Kidney glomerular epithelial cell (primary cell): Measurements from ENCODE around the gene PTH2.
"Not testable (repeated sequence)": the region's sequence is repeated elsewhere in the genome, so short reads cannot be mapped to it uniquely, and the experiment has no call there.

ENCODE experiments used
- DNase-seq: peaks from one replicate; lab custom pipeline; 2025; lab: John Stamatoyannopoulos, UW

PTH2 gene, protein sequence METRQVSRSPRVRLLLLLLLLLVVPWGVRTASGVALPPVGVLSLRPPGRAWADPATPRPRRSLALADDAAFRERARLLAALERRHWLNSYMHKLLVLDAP

GRCh38 chr19:49423071-49423984 is at the start of gene PTH2:
PTH2 (minus strand) TSS chr19:49423441; CDS start chr19:49423339, 102 bp downstream.
- DNase-seq = no peak

- no peak for DNase-seq
Observed at GRCh38 chr19:49472936-49473335, 49.7 kb upstream of the PTH2 start.

- no peak for DNase-seq
Observed at GRCh38 chr19:49470615-49470978, 47.4 kb upstream of the PTH2 start.

DNA sequence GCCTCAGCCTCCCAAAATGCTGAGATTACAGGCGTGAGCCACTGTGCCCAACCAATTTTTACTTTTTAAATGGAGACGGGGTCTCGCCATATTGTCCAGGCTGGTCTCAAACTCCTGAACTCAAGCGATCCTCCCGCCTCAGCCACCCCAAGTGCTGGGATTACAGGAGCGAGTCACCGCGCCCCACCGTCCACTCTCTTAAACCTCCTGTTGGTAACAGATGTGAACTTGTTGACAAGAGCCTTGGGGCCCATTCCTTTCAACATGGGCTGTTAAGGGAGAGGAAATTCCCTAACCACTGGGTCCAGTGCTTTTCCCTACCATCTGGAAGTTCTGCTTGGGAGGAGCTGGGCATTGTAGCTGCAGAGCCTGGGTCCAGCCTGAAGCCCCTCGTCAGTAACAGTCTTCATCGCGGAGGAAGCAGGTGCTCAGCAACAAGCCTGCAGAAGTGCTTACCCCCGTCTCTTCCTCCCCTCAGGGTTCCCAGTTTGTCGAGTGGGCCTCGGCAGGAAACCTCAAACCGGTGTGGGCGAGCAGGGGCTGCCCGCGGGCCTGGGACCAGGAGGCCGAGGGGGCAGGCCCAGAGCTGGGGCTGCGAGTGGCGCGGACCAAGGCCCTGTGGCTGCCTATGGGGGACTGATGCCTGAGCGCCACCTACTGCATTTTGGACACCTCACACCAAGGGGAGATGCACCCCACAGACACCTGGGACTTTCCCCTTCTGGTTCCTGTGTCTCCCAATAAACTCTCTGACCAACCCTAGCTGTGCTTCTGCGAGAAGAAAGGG is 46.8 kb upstream of the PTH2 start:
- no peak for DNase-seq

DNA sequence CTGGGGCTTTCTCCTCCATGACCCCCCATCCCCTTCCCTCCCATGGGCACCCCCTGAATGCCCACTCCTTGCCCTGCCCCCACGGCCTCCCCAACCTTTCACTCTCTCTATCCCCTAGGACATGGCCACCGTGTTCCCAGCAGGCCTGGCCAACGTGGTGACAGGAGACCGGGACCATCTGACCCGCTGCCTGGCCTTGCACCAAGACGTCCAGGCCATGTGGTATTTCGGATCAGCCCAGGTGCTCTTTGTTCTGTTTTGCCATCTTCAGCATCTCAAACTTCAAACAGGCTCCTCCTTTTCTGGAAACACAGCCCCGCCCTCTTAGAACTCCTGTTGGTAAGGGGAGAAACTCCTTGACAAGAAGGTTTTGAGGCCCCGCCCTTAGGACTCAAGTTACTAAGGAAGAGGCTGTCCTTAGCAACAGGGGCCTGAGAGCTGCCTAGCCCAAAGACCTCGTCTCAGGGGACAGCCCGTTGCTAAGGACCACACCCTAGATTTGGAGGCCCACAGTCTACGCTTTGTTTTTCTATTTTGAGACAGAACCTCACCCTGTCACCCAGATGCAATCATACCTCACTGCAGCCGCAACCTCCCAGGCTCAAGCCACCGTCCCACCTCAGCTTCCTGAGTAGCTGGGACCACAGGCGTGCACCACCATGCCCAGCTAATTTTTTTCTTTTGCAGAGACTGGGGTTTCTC is 45.7 kb upstream of the PTH2 start:
- DNase-seq = no peak

DNA sequence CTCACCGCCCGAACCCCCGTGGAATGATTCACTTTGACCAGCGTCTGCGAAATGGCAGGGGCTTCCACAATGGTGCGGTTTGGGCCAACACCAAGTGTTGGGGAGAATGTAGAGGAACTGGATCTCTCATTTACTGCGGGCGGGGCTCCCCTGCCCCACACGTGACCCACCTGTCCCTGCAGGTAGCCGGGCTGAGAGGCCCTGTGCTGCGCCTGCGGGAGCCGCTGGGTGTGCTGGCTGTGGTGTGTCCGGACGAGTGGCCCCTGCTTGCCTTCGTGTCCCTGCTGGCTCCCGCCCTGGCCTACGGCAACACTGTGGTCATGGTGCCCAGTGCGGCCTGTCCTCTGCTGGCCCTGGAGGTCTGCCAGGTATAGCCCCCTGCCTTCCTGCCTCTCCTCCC is 45.0 kb upstream of the PTH2 start:
- DNase-seq = no peak

GRCh38 chr19:49465371-49465770 is 42.1 kb upstream of the PTH2 start:
- no peak for DNase-seq

GRCh38 chr19:49463960-49464740 is 40.9 kb upstream of the PTH2 start:
- DNase-seq = no peak

- no peak for DNase-seq
Observed at GRCh38 chr19:49462492-49462891, 39.3 kb upstream of the PTH2 start.

DNA sequence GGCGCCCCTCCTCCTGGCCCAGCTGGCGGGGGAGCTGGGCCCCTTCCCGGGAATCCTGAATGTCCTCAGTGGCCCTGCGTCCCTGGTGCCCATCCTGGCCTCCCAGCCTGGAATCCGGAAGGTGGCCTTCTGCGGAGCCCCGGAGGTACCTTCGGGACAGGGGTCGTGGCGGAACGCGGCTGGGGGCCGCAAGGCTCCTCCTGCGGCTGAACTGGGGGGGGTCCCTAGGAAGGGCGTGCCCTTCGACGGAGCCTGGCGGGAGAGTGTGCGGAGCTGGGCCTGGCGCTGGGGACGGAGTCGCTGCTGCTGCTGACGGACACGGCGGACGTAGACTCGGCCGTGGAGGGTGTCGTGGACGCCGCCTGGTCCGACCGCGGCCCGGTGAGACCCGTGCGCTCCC is 38.4 kb upstream of the PTH2 start:
- DNase-seq = no peak

DNA sequence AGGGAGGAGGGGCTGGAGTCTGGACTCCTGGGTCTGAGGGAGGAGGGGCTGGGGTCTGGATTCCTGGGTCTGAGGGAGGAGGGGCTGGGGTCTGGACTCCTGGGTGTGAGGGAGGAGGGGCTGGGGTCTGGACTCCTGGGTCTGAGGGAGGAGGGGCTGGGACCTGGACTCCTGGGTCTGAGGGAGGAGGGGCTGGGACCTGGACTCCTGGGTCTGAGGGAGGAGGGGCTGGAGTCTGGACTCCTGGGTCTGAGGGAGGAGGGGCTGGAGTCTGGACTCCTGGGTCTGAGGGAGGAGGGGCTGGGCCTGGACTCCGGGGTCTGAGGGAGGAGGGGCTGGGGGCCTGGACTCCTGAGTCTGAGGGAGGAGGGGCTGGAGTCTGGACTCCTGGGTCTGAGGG is 37.9 kb upstream of the PTH2 start:
- DNase-seq = not testable (repeated sequence)

- no peak for DNase-seq
Observed at GRCh38 chr19:49459388-49459787, 36.1 kb upstream of the PTH2 start.

DNA sequence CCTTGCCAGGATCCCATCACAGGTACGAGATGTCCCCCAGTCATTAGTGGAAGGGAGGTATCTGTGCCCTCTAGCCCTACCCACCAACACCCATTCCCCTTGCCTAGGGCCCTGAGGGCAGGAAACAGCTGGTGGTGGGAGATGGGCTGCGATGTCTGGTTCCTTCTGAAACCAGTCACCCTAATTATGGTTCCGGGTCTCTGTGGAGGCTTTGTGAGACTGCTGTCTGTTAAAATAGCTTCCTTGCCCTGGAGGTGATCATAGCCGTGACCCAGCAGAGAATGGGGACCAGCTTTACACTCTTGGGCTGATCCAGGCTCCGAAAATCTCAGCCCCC is 35.3 kb upstream of the PTH2 start:
- no peak for DNase-seq

DNA sequence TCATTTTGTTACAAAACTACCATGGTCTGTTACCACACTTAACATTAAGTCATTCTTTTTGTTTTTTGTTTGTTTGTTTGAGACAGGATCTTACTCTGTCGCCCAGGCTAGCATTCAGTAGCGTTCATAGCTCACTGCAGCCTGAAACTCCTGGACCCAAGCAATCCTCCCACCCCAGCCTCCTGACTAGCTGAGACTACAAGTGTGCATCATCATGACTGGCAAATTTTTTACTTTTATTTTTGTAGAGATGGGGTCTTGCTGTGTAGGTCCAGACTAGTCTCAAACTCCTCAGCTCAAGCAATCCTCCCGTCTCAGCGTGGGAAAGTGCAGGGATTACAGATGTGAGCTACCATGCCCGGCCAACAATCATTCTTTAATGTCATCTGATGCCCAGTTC is 33.1 kb upstream of the PTH2 start:
- no peak for DNase-seq

DNA sequence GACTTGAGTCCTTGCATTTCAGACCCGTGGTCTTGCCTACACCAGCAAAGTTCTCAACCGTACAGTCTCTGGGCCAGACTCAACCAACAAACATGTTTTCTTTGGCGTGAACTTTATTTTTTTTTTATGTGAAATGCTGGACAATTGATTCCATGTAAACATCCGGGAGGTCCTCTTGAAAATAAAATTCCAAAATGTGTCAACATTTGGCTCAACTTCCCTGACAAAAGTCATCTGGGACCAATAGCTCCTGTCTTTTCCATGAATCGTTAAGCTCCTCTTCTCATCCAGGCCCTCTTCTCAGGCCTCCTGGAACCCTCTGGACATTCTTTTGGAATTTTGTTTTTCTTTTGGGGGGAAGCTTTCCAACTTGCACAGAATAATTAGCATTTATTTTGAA is 32.5 kb upstream of the PTH2 start:
- DNase-seq = no peak

GRCh38 chr19:49453757-49454240 is 30.6 kb upstream of the PTH2 start:
- DNase-seq = no peak

DNA sequence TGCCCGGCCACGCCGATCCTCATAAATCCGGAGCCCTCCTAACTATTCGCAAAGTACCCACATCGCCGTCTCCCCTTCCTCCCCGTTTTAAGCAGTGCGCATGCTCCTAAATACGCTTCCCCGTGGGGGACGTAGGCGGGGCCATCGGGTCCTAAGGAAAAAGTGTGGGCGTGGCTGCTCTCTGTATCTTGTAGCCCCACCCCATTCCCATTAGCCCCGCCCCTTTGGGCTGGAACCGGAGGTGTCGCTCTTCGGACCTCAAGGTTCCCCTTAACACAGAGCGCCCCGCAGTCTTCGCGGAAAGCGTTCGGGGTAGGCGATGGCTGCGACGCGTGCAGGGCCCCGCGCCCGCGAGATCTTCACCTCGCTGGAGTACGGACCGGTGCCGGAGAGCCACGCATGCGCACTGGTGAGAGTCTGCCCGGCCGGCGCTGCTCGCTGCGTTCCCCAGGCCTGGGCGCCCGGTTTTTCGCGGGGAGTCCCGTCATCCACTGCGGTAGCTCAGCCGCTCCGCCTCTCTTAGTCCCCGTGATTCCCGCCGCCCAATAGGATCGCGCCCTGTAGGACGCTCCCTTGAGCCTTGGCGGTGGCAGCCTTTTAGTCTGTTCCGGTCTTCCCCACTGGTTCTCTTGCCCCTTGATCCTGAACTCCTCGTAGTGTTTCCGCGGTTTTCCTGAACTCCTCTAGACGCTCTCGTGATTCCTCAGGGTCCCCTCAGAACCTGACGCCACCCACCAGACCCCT is 29.9 kb upstream of the PTH2 start, which contains the start of gene ALDH16A1:
ALDH16A1 (plus strand) TSS at position 213 of the 744 bp plus-strand sequence; CDS start at position 320, 107 bp downstream.
- peak; percentile 94 for DNase-seq

DNA sequence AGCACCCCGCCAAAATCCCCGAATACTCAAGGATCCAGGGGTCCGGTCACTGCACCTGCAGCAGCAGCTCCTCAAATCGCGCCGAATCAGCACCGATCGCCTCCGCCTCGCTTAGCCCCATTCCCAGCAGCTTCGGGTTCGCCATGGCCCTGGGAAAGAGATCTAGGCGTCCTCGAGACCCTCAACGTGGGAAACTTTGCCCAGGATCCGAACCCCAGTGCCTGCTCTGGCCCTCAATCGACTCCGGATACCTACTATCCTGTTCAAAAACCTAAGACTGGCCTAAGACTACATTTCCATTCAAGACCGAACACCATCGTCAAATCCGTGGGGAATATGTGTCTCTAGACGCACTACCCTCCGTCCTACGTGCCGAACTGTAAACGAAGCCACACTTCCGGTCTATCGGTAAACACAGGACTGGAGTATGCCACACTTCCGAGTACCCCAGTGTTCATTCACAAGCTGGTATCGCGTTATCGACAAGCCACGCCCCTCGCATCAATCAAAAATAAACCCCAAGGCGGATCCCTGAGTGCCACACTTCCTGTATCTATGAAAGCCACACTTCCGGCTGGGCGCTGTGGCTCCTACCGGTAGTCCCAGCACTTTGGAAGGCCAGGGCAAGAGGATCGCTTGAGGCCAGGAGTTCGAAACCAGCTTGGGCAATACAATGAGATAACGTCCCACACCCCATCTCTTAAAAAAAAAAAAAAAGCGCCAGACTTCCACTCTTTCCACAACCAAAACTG is 28.4 kb upstream of the PTH2 start, which contains the start of gene PIH1D1:
PIH1D1 (minus strand) TSS at position 385 of the 752 bp plus-strand sequence; CDS start at position 145, 240 bp downstream.
- DNase-seq = peak; percentile 99

GRCh38 chr19:49450405-49450804 is 27.2 kb upstream of the PTH2 start:
- DNase-seq = no peak

- DNase-seq = no peak
Observed at GRCh38 chr19:49448432-49448786, 25.2 kb upstream of the PTH2 start.
